Stimulated activated CD8-positive, alpha-beta memory T cell treated with anti-CD3 and anti-CD28 coated beads, Interleukin-4, amount 100 ng/mL, for 24 hours (primary cell): Measurements from ENCODE around the gene OR51B6.
"Not testable (repeated sequence)": the region's sequence is repeated elsewhere in the genome, so short reads cannot be mapped to it uniquely, and the experiment has no call there.

Experiments
- DNase-seq: peaks from one replicate; pipeline ENCODE4 v3.0.0-alpha.2; 2020; ENCODE audit warnings: low read depth

The OR51B6 gene

GRCh38 chr11:5364214-5364613 lies 12.9 kb downstream of the OR51B6 start:
- no peak for DNase-seq

- not testable (repeated sequence) for DNase-seq
Measured at GRCh38 chr11:5366365-5366764, 15.1 kb downstream of the OR51B6 start.

- DNase-seq: no peak
Measured at GRCh38 chr11:5366856-5367255, 15.5 kb downstream of the OR51B6 start.

- DNase-seq: no peak
Measured at GRCh38 chr11:5367448-5368074, 16.3 kb downstream of the OR51B6 start.

- DNase-seq: no peak
Measured at GRCh38 chr11:5368502-5369043, 17.3 kb downstream of the OR51B6 start.

- no peak for DNase-seq
Measured at GRCh38 chr11:5369789-5370188, 18.5 kb downstream of the OR51B6 start.

GRCh38 chr11:5380740-5381342 lies 29.5 kb downstream of the OR51B6 start:
- DNase-seq: no peak

GRCh38 chr11:5383576-5383975 lies 32.3 kb downstream of the OR51B6 start, which contains the start of gene OR51M1:
Gene OR51M1, plus strand, starts transcription at chr11:5383812. Its CDS starts 5,587 bp downstream, at chr11:5389399.
- no peak for DNase-seq

- no peak for DNase-seq
Measured at GRCh38 chr11:5384335-5384734, 33.0 kb downstream of the OR51B6 start.

- DNase-seq: no peak
Measured at GRCh38 chr11:5390210-5390609, 38.9 kb downstream of the OR51B6 start.

- no peak for DNase-seq
Measured at GRCh38 chr11:5394091-5394490, 42.8 kb downstream of the OR51B6 start.

GRCh38 chr11:5398936-5399335 lies 47.6 kb downstream of the OR51B6 start:
- no peak for DNase-seq
